Adrenal gland (tissue), 12 donors: Measurements from ENCODE around the gene RAB40C. TPM values are rescaled to one million over a fixed set of nuclear protein-coding genes. Genes with fewer than 3 reads are reported as not detected.

Experiments used
- DNase-seq, 7 donors: peaks; one replicate each; pipeline ENCODE4 v3.0.0-alpha.2; 2019 to 2020
- H3K27ac ChIP-seq, 5 donors: fragments of 200-600 bp; sonication (generic) in 4 of 5; 1 replicate in 3 of 5; 2 replicates in 2 of 5; pipeline versions ENCODE4 v1.5.1 to v1.8.0; 2016 to 2020; ENCODE audit warnings: mild to moderate bottlenecking in 1 of 5
- H3K27me3 ChIP-seq: fragments of 200-600 bp; 2 replicates; pipeline ENCODE4 v1.8.0; 2021
- H3K36me3 ChIP-seq, 2 donors: fragments of 200-600 bp; replicated peaks in 1 of 2; 1 replicate in 1 of 2; 2 replicates in 1 of 2; pipeline versions ENCODE4 v1.5.1 to v1.8.0; 2018 to 2022
- H3K4me1 ChIP-seq, 2 donors: fragments of 200-600 bp; replicated peaks in 1 of 2; 1 replicate in 1 of 2; 2 replicates in 1 of 2; pipeline versions ENCODE4 v1.5.1 to v1.8.0; 2018 to 2021
- H3K4me3 ChIP-seq, 4 donors: fragments of 200-600 bp; sonication (generic) in 3 of 4; one replicate each; pipeline ENCODE4 v1.5.1; 2016 to 2018
- H3K9me3 ChIP-seq, 3 donors: fragments of 200-600 bp; sonication (generic) in 1 of 3; replicated peaks in 1 of 3; 1 replicate in 2 of 3; 2 replicates in 1 of 3; pipeline versions ENCODE4 v1.5.1 to v1.8.0; 2016 to 2021
- POLR2A ChIP-seq, 2 donors: fragments of 450-650 bp; IDR thresholded peaks; one replicate each; pipeline ENCODE4 v1.6.1; 2017; ENCODE audit warnings: antibody characterized with exemption in 2 of 2, mild to moderate bottlenecking in 2 of 2, moderate library complexity in 1 of 2
- WGBS, 4 donors: extraction: QIAGEN DNeasy Blood & Tissue Kit in 2 of 4; methylation state at CpG; one replicate each; pipeline versions ENCODE4 v1.1.5 to v1.1.7; 2013 to 2017; 5-methylcytosine and 5-hydroxymethylcytosine counted together
- intact Hi-C, 2 donors: fragments of 100-400 bp; cut with DNase I; formaldehyde crosslinking; loops; one replicate each; pipeline versions ENCODE4 v1.14.1 to v1.15.0; 2022 to 2023
- polyA plus RNA-seq, 3 donors: library from polyadenylated mRNA; stranded (reverse); fragments of 200-250 nt in 2 of 3; fragments of 350-450 nt in 1 of 3; fragmentation: Illumina TruSeq in 1 of 3; extraction: RNeasy Lipid Tissue Mini Kit (QIAGEN cat#74804) in 1 of 3; gene quantifications; one replicate each; pipeline ENCODE4 v1.2.3, GENCODE V29; 2013 to 2014
- total RNA-seq, 9 donors: library from RNA; depleted of rRNA in 4 of 9; stranded (reverse); fragments of >200 nt in 4 of 9; fragments of 120-200 nt in 1 of 9; fragmentation: NEBNext Ultra II Directional in 1 of 9; extraction: Animal tissue kit (Norgen Biotek cat#: 25700) in 1 of 9; gene quantifications; one replicate each; pipeline versions ENCODE4 v1.1.0 to v1.2.4, GENCODE V29; 2013 to 2023
- TF ChIP-seq, protein P1 (sequence below), 6 experiments: fragments of 450-650 bp in 4 of 6; fragments of 200-600 bp in 2 of 6; sonication (generic) in 1 of 6; IDR thresholded peaks; 1 replicate in 5 of 6; 2 replicates in 1 of 6; pipeline versions ENCODE4 v1.5.1 to v1.8.0; 2016 to 2021; ENCODE audit warnings: antibody characterized with exemption in 6 of 6, mild to moderate bottlenecking in 2 of 6, moderate library complexity in 1 of 6
- donor health status: healthy with polysubstance abuse.
- donor health status: Bipolar disorder and iron deficiency.
- donor health status: DM: yes; HTN: yes; CAD: no.
- donor health status: DM: no; HTN: no; CAD: no.
- donor health status: DM: no; HTN: no; CAD: no.
- donor health status: DM: yes; HTN: yes; CAD: no.

RAB40C gene
- total and polyA plus RNA-seq, 12 donors: 2.3 to 36.2 (median 15.8) TPM

DNA sequence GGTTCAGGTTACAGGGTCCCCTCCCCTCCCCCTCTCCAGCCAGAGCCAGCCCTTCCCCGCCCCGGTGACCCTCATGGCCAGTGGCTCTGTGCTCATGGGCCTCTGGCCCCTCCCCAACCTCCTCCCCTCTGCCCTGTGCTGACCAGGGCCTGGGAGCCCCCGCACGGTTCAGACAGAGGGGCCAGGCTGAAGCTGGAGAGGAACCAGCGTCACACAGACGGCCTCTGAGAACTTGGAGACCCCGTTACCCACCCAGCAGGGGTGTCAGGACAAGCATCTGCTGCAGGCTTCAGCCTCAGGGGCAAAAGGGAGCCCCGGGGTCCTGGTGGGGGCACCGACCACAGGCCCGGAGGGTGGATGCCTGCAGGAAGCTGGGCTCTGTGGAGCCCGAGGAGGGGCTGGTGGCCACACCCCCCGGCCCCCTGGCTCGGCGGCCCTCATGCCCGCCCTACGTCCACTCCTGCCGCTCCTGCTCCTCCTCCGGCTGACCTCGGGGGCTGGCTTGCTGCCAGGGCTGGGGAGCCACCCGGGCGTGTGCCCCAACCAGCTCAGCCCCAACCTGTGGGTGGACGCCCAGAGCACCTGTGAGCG lies 41.0 kb downstream of the RAB40C start, which contains the start of gene WFIKKN1:
Gene WFIKKN1, plus strand, starts transcription at position 171 of the 591 bp plus-strand sequence. Its CDS starts 269 bp downstream, at position 440.
- peak; percentile 62 to 71 (median 68) for DNase-seq
- H3K27me3 ChIP-seq: no peaks in the 10 kb centered on the region
- peaks cover 14 to 28% of the 10 kb centered on the region in 2 donors for H3K4me1 ChIP-seq
- TF ChIP-seq, protein P1, sequence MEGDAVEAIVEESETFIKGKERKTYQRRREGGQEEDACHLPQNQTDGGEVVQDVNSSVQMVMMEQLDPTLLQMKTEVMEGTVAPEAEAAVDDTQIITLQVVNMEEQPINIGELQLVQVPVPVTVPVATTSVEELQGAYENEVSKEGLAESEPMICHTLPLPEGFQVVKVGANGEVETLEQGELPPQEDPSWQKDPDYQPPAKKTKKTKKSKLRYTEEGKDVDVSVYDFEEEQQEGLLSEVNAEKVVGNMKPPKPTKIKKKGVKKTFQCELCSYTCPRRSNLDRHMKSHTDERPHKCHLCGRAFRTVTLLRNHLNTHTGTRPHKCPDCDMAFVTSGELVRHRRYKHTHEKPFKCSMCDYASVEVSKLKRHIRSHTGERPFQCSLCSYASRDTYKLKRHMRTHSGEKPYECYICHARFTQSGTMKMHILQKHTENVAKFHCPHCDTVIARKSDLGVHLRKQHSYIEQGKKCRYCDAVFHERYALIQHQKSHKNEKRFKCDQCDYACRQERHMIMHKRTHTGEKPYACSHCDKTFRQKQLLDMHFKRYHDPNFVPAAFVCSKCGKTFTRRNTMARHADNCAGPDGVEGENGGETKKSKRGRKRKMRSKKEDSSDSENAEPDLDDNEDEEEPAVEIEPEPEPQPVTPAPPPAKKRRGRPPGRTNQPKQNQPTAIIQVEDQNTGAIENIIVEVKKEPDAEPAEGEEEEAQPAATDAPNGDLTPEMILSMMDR (IDR thresholded peaks at IDR 0.05): no peak
- no peak for TF ChIP-seq POLR2A (IDR thresholded peaks at IDR 0.05)
- intact Hi-C loops: no loop called here
- H3K9me3 ChIP-seq: no peaks in the 10 kb centered on the region
- 2 to 4% (median 3%) methylated on average over 8 to 23 of the region's 23 CpGs; no CpG with 5 or more reads in 1 of the 4 donors for WGBS, 4 donors
- H3K36me3 ChIP-seq: peaks cover 0 to 14% of the 10 kb centered on the region in 2 donors
- H3K27ac ChIP-seq: peak within 1 kb of the TSS in 1 of 5 donors; percentile 41
- no peak within 1 kb of the TSS for H3K4me3 ChIP-seq

DNA sequence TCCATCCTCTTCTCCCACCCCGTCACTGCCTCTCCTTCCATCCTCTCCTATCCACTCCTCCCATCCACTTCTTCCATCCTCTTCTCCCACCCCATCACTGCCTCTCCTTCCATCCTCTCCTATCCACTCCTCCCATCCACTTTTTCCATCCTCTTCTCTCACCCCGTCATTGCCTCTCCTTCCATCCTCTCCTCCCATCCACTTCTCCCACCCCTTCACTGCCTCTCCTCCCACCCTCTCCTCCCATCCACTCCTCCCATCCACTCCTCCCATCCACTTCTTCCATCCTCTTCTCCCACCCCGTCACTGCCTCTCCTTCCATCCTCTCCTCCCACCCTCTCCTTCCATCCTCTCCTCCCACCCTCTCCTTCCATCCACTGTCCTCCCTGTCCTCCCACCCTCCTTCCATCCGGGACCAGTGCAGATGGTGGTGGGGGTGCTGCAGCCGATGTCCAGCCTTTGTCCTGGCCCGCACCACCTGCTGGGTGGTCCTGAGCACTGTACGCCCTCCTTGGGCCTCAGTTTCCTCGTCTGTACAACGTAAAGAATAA lies 42.0 kb downstream of the RAB40C start:
- Histone ChIP-seq H3K9me3 (no peaks in the 10 kb centered on the region), H3K4me3 (no peak overlapping the region), H3K36me3 (peaks cover 0 to 11% of the 10 kb centered on the region in 2 donors), H3K4me1 (peaks cover 10 to 28% of the 10 kb centered on the region in 2 donors), H3K27me3 (no peaks in the 10 kb centered on the region), H3K27ac (no peak overlapping the region)
- 55 to 66% (median 62%) methylated on average over 8 to 9 of the region's 9 CpGs for WGBS, 4 donors
- DNase-seq: no peak
- TF ChIP-seq, protein P1 (IDR thresholded peaks at IDR 0.05): no peak
- no peak for TF ChIP-seq POLR2A (IDR thresholded peaks at IDR 0.05)
- intact Hi-C loops: no loop called here

DNA sequence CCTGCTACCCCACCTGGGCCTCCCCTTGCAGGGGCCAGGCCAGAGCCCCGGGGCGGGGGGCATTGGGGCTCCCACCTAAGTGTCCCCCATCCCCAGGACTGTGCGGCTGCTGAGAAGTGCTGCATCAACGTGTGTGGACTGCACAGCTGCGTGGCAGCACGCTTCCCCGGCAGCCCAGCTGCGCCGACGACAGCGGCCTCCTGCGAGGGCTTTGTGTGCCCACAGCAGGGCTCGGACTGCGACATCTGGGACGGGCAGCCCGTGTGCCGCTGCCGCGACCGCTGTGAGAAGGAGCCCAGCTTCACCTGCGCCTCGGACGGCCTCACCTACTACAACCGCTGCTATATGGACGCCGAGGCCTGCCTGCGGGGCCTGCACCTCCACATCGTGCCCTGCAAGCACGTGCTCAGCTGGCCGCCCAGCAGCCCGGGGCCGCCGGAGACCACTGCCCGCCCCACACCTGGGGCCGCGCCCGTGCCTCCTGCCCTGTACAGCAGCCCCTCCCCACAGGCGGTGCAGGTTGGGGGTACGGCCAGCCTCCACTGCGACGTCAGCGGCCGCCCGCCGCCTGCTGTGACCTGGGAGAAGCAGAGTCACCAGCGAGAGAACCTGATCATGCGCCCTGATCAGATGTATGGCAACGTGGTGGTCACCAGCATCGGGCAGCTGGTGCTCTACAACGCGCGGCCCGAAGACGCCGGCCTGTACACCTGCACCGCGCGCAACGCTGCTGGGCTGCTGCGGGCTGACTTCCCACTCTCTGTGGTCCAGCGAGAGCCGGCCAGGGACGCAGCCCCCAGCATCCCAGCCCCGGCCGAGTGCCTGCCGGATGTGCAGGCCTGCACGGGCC lies 42.8 kb downstream of the RAB40C start:
- H3K36me3 ChIP-seq: peaks cover 0 to 6% of the 10 kb centered on the region in 2 donors
- no peak overlapping the region for H3K27ac ChIP-seq
- intact Hi-C loops: no loop called here
- no peak overlapping the region for H3K4me3 ChIP-seq
- TF ChIP-seq, protein P1 (IDR thresholded peaks at IDR 0.05): no peak
- TF ChIP-seq POLR2A (IDR thresholded peaks at IDR 0.05): no peak
- peaks cover 12 to 34% of the 10 kb centered on the region in 2 donors for H3K4me1 ChIP-seq
- 94 to 97% (median 94%) methylated on average over 38 to 67 of the region's 67 CpGs for WGBS, 4 donors
- no peaks in the 10 kb centered on the region for H3K9me3 ChIP-seq
- H3K27me3 ChIP-seq: no peaks in the 10 kb centered on the region
- DNase-seq: peak in 4 of 7 donors; percentile 10 to 53 (median 29)
